ENCODE results near the gene CDH13.

DNA sequence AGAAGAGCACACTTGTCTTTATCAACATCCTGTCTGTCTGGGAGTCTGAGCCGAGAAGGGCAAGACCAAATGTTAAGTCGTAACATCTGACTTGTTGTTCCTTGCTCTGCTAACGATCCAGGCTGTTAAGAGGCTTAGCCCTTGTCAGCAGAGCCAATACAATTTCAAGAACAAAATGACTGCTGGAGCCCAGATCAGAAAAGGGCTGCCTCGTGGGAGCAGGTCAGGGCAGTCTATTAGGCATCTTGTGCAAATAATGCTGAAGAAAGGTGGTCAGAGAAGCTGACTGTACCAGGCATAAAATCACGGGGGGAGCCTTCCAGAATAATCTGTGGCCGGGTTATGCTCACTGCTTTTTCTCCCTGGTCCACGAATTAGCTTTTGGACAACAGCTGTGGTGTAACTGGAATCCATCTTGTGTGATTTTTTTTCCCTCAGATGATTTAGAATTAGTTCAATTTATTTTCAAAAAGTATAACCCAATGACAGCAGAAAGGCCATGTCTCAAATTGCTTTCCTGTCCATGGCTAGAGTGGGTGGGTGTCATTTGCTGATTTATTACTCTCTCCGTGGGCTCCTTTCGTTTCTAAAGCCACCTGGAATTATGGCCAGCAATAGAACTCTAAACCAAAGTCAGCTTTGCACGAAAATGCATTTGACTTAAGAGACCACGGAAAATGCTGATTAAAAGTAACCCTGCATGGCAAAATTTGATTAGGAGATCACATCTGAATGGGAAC, 959.9 kb downstream of the CDH13 start:
- TF ChIP-seq, protein P1, sequence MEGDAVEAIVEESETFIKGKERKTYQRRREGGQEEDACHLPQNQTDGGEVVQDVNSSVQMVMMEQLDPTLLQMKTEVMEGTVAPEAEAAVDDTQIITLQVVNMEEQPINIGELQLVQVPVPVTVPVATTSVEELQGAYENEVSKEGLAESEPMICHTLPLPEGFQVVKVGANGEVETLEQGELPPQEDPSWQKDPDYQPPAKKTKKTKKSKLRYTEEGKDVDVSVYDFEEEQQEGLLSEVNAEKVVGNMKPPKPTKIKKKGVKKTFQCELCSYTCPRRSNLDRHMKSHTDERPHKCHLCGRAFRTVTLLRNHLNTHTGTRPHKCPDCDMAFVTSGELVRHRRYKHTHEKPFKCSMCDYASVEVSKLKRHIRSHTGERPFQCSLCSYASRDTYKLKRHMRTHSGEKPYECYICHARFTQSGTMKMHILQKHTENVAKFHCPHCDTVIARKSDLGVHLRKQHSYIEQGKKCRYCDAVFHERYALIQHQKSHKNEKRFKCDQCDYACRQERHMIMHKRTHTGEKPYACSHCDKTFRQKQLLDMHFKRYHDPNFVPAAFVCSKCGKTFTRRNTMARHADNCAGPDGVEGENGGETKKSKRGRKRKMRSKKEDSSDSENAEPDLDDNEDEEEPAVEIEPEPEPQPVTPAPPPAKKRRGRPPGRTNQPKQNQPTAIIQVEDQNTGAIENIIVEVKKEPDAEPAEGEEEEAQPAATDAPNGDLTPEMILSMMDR (IDR thresholded peaks at IDR 0.05; ENCODE audit: low read depth, low read length, poor library complexity, severe bottlenecking): no peak
- TF ChIP-seq EZH2phosphoT487 (IDR thresholded peaks at IDR 0.05; ENCODE audit: borderline replicate concordance, low read length): no peak

Measured in DOHH2 (cell line).